Stimulated activated CD8-positive, alpha-beta memory T cell treated with anti-CD3 and anti-CD28 coated beads, Interleukin-4, amount 100 ng/mL, for 4 hours (primary cell): Measurements from ENCODE around the gene CCDC150.
"Not testable (repeated sequence)": the region's sequence is repeated elsewhere in the genome, so short reads cannot be mapped to it uniquely, and the experiment has no call there.

Experiments
- DNase-seq, 2 donors: peaks; one replicate each; pipeline ENCODE4 v3.0.0-alpha.2; 2020; ENCODE audit warnings: low read depth in 2 of 2, low spot score in 1 of 2

Gene CCDC150

DNA sequence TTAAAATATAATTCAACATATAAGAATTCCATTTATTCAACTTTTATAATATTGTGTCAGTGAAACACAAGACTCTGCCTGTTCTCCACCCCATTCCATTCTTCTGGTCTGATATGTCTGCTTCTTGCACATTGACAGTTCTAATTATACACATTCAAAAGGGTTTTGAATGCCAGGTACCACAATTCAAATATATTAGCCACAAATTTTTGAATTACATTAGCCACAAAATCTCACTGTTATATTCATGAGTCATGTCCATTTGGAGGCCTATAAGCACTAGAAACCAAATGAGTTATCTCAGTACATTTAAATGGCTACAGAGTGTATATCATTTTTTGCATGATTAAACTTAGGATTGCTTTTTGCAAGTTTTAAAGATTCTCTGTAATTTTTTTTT lies 72.1 kb downstream of the CCDC150 start:
- no peak for DNase-seq

DNA sequence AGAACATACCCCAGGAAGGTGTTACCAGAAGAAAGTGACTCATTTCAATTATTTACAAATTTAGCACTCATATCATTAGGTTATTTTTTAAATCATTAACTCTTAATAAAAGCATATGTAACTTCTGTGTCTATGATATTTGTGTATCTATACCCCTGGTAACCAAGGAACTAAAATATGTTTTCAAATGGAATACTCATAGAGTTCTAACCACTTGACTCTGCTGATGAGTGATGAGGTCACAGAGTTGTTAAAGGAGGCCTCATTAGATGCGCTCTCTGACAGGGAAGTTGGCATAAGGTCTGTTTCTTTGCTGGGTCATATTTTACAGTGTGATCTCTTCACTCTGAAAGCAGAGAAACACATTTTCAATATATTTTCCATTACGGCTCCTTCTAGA lies 73.4 kb downstream of the CCDC150 start:
- DNase-seq: no peak

DNA sequence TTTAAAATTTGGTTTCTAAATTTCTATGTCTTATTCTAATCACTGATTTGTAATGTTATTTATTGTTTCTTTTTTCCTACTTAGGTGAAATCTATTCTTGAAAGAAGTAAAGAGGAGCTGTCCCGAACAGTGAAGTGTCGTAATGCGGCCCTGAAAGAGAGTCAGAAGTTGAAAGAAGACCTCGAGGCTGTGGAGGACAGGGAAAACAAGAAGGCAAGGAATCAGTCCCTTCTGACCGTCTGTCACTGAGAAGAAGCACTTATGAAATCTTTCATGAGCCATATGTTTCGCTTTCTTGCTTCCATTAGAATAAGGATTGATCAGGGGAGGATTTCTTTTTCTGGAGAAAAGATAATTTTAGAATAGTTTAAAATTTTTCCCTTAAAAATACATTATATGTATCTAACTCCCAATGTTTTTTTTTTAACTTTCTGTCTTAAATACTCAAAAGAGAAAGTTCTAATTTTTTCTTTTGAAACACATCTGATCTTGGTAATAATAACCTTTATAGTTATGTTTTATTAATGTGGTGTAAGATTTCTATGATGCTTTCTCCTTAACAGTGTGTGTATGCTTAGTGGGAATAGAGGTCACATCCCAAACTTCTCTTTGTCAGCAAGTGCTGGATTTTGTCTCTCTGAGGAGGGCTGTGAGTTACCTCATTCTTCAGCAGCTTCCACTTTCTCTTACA lies 79.0 kb downstream of the CCDC150 start:
- no peak for DNase-seq

DNA sequence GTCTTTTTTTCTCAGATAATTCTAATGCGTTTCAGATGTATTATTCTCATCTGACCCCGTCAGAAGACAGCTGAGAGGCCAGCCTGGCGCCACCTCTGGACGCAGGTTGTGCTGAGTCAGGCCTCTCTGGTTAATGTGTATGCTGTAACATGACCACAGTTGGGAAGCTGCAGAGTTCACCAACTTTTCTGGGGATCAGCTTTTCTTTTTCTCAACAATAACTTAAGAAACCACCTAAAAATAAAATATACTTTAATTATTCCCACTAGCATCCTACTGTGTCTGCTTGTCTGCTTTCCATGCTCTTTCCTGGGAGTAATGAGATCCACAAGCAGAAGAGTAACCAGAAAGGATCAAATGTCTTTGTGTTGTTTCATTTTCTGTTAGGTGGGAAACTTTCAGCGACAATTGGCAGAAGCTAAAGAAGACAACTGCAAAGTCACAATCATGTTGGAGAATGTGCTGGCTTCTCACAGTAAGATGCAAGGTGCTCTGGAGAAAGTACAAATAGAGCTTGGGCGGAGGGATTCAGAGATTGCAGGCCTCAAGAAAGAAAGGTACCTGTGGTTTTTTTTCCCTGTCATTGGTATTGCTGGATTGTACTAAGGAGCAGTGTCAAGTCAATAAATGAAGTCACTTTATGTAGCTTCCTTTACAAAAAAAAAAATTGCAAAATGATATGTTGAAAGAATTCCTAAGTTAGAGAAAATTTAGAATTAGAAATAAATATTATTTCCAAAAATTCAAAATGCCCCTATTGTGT lies 79.8 kb downstream of the CCDC150 start:
- DNase-seq: no peak

DNA sequence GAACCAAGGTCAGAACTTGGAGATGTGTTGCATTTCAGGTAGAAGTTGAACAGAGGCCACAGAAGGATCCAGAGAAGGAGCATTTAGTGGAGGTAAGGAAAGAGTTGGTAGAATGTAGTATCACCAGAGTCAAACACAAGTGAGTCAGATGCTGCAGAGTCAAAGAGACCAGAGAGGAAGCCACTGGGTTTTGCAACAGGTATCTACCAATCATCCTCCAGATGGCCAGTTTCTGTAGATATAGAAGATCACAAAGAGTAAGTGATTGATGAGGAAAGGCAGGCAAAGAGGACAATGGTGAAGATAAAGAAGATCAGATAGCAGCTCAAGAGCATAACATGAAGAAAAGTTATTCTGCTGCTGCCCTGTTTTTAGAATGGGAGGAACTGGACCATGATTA lies 84.1 kb downstream of the CCDC150 start:
- DNase-seq: no peak

DNA sequence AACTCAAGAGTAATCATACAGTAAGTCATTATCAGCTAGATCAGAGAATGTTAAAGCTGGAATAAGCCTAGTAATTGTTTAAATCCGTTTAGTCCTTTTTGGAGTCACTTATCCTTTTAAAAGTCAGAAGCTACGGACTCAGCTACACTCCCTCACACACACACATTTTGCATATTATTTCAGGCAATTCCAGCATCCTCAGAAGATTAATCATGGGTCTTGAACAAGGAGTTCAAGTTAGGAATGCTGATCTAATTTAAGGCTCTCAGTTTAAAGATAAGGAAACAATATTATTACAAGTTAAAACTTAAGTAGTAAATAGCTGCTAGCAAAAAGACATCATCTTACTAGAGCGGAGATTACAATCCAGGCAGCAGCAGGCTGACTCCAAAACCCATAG lies 85.7 kb downstream of the CCDC150 start:
- DNase-seq: no peak

DNA sequence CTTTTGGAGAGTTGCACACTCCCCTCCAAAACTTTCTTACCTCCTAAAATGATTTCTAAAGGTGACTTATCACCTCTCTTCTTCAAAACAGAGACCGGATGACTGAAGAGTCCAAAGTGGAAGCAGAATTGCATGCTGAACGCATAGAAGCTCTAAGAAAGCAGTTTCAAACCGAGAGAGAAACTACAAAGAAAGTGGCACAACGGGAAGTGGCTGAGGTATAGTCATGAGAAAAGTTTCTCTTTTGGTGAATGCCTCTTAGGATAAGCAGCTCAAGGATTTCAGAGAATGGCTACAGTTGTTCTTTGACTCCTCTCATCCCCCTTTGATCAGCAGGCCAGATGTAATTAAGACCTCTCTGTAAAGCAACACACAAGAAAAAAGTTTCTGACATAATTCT lies 86.4 kb downstream of the CCDC150 start:
- DNase-seq: no peak

DNA sequence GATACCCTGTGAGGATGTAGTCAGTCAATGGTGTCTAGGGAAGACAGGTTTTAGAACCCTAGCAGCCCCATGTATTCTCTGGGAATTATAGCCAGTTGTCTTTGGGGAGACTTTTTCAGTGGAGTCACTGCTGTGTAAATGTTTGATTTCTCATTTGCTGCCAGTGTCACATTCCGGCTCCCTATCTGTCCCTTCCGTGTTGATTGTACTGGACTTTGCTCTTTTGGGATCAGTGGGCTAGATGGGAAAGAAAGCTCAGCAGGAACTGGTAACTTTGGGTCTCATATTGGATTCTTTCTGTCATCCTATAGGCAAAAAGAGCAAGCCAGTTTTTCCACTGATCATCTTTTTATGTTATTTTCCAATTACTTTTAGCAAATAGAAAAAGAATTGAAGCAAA lies 89.9 kb downstream of the CCDC150 start:
- no peak for DNase-seq

DNA sequence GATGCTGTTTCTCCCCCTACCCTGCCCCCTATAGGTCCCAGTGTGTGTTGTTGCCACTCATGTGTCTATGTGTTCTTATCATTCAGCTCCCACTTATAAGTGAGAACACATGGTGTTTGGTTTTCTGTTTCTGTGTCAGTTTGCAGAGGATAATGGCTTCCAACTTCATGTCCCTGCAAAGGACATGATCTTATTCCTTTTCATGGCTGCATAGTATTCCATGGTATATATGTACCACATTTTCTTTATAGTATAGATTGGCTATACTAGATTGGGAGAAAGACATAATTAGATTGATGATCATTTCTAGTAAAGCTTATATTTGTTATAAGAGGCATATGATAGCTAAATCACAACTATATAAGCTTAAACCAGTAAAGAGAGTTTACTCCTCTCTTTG lies 97.1 kb downstream of the CCDC150 start:
- DNase-seq: not testable (repeated sequence)

- no peak for DNase-seq
Observed at GRCh38 chr2:196737046-196737445, 97.5 kb downstream of the CCDC150 start.

DNA sequence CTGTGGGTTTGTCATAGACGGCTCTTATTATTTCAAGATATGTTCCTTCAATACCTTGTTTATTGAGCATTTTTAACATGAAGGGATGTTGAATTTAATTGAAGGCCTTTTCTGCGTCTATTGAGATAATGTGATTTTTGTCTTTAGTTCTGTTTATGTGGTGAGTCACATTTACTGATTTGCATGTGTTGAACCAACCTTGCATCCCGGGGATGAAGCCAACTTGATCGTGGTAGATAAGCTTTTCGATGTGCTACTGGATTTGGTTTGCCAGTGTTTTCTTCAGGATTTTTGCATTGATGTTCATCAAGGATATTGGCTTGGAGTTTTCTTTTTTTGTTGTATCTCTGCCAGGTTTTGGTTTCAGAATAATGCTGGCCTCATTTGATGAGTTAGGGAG lies 99.5 kb downstream of the CCDC150 start:
- DNase-seq: no peak

GRCh38 chr2:196742216-196742615 lies 102.7 kb downstream of the CCDC150 start:
- DNase-seq: no peak

DNA sequence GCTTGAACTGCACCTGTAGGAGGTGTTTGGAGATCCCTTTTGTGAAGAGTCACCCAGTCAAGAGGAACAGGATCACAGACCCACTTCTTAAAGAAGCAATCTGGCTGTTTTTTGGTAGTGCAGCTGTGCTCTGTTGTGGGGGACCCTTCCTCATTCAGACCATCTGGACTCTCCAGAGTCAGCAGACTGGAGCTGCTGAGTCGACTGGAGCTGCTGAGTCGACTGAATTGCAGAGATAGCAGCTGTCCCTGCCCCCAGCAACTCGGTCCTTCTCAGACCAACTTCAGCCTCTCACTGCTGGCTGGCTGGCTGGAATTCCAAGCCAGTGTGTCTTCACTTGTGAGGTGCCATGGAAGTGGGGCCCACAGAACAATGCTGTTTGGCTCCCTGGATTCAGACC lies 103.2 kb downstream of the CCDC150 start:
- no peak for DNase-seq

DNA sequence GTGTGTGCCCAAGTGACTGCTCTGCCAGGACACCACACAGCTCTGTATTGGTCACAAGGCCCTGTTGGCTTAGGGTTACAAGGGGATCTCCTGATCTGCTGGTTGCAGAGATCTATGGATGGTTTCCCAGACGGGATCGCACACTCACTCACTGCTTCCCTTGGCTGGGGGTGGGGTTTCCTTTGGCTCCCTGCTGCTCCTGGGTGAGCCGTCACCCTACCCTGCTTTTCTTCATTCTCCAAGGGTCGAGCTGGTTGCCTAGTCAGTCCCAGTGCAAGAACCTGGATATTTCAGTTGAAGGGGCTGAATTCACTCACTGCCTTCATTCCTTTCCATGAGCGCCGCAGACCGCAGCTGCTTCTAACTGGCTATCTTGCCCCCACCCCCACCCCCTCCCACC lies 103.7 kb downstream of the CCDC150 start:
- no peak for DNase-seq

- DNase-seq: no peak
Observed at GRCh38 chr2:196745711-196746110, 106.2 kb downstream of the CCDC150 start.

- no peak for DNase-seq
Observed at GRCh38 chr2:196747400-196747799, 107.9 kb downstream of the CCDC150 start.

GRCh38 chr2:196748123-196748522 lies 108.6 kb downstream of the CCDC150 start:
- no peak for DNase-seq

- DNase-seq: no peak
Observed at GRCh38 chr2:196750291-196750923, 110.9 kb downstream of the CCDC150 start.

- DNase-seq: peak; percentile 0 to 30
Observed at GRCh38 chr2:196750977-196751631, 111.6 kb downstream of the CCDC150 start.

DNA sequence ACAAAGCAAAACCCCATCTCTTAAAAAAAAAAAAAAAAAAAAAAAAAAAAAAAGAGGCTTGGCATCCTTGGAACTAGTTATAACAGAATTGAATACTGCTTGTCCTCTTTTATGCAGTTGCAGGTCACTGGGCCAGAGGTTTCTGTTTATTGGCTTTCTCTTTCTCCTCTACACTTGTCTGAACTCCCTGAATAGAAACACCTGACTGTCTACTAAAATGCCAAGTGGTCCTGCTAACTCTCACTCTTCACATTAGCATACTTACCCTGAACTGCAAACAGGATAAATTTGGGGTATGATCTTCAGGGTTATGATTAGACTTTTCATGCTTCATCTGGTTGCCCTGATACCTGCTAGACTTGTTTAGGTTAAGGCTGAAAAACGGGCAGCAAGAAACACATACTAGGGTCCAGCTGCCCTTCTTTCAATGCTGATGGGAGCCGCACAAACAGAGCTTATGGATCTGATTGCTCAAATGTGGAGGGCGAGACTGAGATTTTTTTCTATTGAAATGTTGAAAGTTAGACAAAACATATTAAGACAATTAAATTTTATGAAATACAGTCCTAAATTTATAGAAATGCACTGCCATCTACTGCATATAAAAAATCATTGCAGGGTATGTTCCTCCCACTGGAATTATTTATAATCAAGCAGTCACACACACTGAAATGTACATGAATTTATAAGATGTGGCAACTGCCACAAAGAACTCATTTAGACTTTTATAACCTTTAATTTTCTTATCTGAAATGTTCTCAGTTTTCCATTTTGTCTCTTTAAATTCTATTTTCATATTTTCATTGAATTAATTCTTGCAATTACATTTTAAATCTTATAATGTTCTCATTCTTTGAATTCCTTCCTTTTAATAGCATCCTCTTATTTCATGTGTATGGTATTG lies 119.2 kb downstream of the CCDC150 start:
- DNase-seq: no peak

DNA sequence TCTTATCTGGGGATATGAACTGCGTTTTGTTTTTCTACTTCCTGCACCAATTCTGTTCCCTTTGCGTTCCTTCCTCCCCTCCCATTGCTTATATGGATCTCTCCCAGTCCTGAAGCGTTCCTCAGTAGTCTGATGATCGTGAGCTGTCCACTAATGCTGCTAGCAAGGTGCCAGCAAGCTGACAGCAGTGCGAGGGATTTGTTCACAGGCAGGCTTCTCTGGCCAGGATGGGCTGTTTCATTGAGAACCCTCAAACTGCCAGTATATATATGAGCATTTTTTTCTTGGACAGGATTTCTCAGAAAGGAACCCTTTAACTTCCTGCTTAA lies 119.8 kb downstream of the CCDC150 start:
- no peak for DNase-seq
